Neural crest cell (in vitro differentiated cells): ENCODE results near the gene LRRC56. TPM values are rescaled to one million over a fixed set of nuclear protein-coding genes. Genes with fewer than 3 reads are reported as not detected.

Experiments
- DNase-seq: peaks from one replicate; pipeline ENCODE4 v3.0.0; 2021; ENCODE audit warnings: low read depth, mixed read lengths, low spot score
- H3K27ac Mint-ChIP-seq: one replicate; pipeline ENCODE4 v1.8.0; 2021; ENCODE audit warnings: mild to moderate bottlenecking, mixed read lengths; ENCODE audit not compliant: unreplicated experiment
- H3K27me3 Mint-ChIP-seq: 2 replicates; pipeline ENCODE4 v1.8.0; 2021; ENCODE audit warnings: low read depth, mild to moderate bottlenecking, mixed read lengths
- H3K36me3 Mint-ChIP-seq: 2 replicates; pipeline ENCODE4 v1.8.0; 2021; ENCODE audit warnings: low read depth, mild to moderate bottlenecking, mixed read lengths
- H3K4me1 Mint-ChIP-seq: 2 replicates; pipeline ENCODE4 v1.8.0; 2021; ENCODE audit warnings: mixed read lengths
- H3K4me3 Mint-ChIP-seq: one replicate; pipeline ENCODE4 v1.8.0; 2021; ENCODE audit warnings: mild to moderate bottlenecking, mixed read lengths
- H3K9me3 Mint-ChIP-seq: 2 replicates; pipeline ENCODE4 v1.8.0; 2021; ENCODE audit warnings: mixed read lengths
- CTCF ChIP-seq: fragments of 200-600 bp; sonication (generic); conservative IDR thresholded peaks from 2 replicates; pipeline ENCODE4 v1.5.0; 2021; ENCODE audit warnings: antibody characterized with exemption, mild to moderate bottlenecking
- total RNA-seq: library from RNA; stranded (reverse); gene quantifications from 2 replicates; pipeline ENCODE4 v1.2.1, GENCODE V29; 2021

Gene LRRC56
- total RNA-seq, 1 donor from 2014 or later: 2.1 TPM

GRCh38 chr11:574632-575312 is 37.4 kb downstream of the LRRC56 start:
- DNase-seq: no peak
- Mint-ChIP-seq H3K27me3 (peaks cover 35% of the 10 kb centered on the region), H3K4me1 (peaks cover 24% of the 10 kb centered on the region)

GRCh38 chr11:575313-575995 is 38.1 kb downstream of the LRRC56 start:
- Mint-ChIP-seq H3K27ac (no peak overlapping the region), H3K9me3 (no peaks in the 10 kb centered on the region), H3K36me3 (no peaks in the 10 kb centered on the region), H3K27me3 (peaks cover 29% of the 10 kb centered on the region), H3K4me3 (peak overlapping the region; percentile 92), H3K4me1 (peaks cover 25% of the 10 kb centered on the region)
- TF ChIP-seq CTCF: no peak
- DNase-seq: no peak

More at GRCh38 chr11:574632-575312, 37.4 kb downstream of the LRRC56 start:
- TF ChIP-seq CTCF: no peak
- no peaks in the 10 kb centered on the region for H3K9me3 Mint-ChIP-seq
- H3K4me3 Mint-ChIP-seq: peak overlapping the region; percentile 92
- H3K36me3 Mint-ChIP-seq: no peaks in the 10 kb centered on the region
- no peak overlapping the region for H3K27ac Mint-ChIP-seq

GRCh38 chr11:575996-576768 is 38.9 kb downstream of the LRRC56 start, which contains the start of gene PHRF1:
PHRF1 (plus strand) TSS chr11:576470; CDS start chr11:581513, 5,043 bp downstream.
- peaks cover 27% of the 10 kb centered on the region for H3K4me1 Mint-ChIP-seq
- H3K4me3 Mint-ChIP-seq: peak within 1 kb of the TSS; percentile 91
- no peaks in the 10 kb centered on the region for H3K9me3 Mint-ChIP-seq
- no peak for TF ChIP-seq CTCF
- H3K27me3 Mint-ChIP-seq: peaks cover 29% of the 10 kb centered on the region
- H3K36me3 Mint-ChIP-seq: no peaks in the 10 kb centered on the region
- peak within 1 kb of the TSS; percentile 100 for H3K27ac Mint-ChIP-seq
- peak; percentile 90 for DNase-seq

GRCh38 chr11:576811-577610 is 39.7 kb downstream of the LRRC56 start:
- no peaks in the 10 kb centered on the region for H3K9me3 Mint-ChIP-seq
- peaks cover 29% of the 10 kb centered on the region for H3K27me3 Mint-ChIP-seq
- H3K36me3 Mint-ChIP-seq: no peaks in the 10 kb centered on the region
- H3K27ac Mint-ChIP-seq: peak overlapping the region; percentile 93
- H3K4me3 Mint-ChIP-seq: peak overlapping the region; percentile 91
- peaks cover 27% of the 10 kb centered on the region for H3K4me1 Mint-ChIP-seq
- DNase-seq: no peak
- no peak for TF ChIP-seq CTCF

- TF ChIP-seq CTCF: no peak
- no peak for DNase-seq
- peaks cover 27% of the 10 kb centered on the region for H3K4me1 Mint-ChIP-seq
- H3K27ac Mint-ChIP-seq: peak overlapping the region; percentile 93
- H3K36me3 Mint-ChIP-seq: no peaks in the 10 kb centered on the region
- H3K9me3 Mint-ChIP-seq: no peaks in the 10 kb centered on the region
- peaks cover 29% of the 10 kb centered on the region for H3K27me3 Mint-ChIP-seq
- peak overlapping the region; percentile 91 for H3K4me3 Mint-ChIP-seq
Observed at GRCh38 chr11:577611-577894, 40.2 kb downstream of the LRRC56 start.
